GM23338 (cell line): ENCODE measurements around the gene DZIP1.

Experiments
- EZH2 ChIP-seq: fragments of 200-600 bp; sonication (generic); IDR thresholded peaks from one replicate; pipeline ENCODE4 v1.8.0; 2017; ENCODE audit warnings: antibody characterized with exemption, mild to moderate bottlenecking, low read depth; ENCODE audit not compliant: unreplicated experiment
- EZH2phosphoT487 ChIP-seq: fragments of 200-600 bp; sonication (generic); IDR thresholded peaks from one replicate; pipeline ENCODE4 v1.8.1; 2018; ENCODE audit warnings: antibody characterized with exemption; ENCODE audit not compliant: unreplicated experiment
- NANOG ChIP-seq: IDR thresholded peaks from 2 replicates; pipeline ENCODE4 v1.6.1; 2016; ENCODE audit warnings: antibody characterized with exemption, borderline replicate concordance
- POLR2AphosphoS5 ChIP-seq: IDR thresholded peaks from 2 replicates; pipeline ENCODE4 v1.6.1; 2016; ENCODE audit warnings: antibody characterized with exemption, low read depth
- REST ChIP-seq: IDR thresholded peaks from one replicate; pipeline ENCODE4 v1.6.1; 2018; ENCODE audit warnings: antibody characterized with exemption; ENCODE audit not compliant: unreplicated experiment
- ZNF331 ChIP-seq: fragments of 250-450 bp; sonication (Bioruptor Pico); IDR thresholded peaks from 2 replicates; pipeline ENCODE4 v1.5.0; 2020; ENCODE audit warnings: low read depth, mild to moderate bottlenecking, moderate library complexity
- TF ChIP-seq, protein P1 (sequence below), 2 experiments: fragments of 200-600 bp in 1 of 2; sonication (generic) in 1 of 2; conservative IDR thresholded peaks; 2 replicates each; pipeline versions ENCODE4 v1.5.1 to v1.6.1; 2016 to 2017; ENCODE audit warnings: antibody characterized with exemption in 2 of 2, low read depth in 2 of 2, mild to moderate bottlenecking in 2 of 2, moderate library complexity in 1 of 2

- TF ChIP-seq, protein P1, sequence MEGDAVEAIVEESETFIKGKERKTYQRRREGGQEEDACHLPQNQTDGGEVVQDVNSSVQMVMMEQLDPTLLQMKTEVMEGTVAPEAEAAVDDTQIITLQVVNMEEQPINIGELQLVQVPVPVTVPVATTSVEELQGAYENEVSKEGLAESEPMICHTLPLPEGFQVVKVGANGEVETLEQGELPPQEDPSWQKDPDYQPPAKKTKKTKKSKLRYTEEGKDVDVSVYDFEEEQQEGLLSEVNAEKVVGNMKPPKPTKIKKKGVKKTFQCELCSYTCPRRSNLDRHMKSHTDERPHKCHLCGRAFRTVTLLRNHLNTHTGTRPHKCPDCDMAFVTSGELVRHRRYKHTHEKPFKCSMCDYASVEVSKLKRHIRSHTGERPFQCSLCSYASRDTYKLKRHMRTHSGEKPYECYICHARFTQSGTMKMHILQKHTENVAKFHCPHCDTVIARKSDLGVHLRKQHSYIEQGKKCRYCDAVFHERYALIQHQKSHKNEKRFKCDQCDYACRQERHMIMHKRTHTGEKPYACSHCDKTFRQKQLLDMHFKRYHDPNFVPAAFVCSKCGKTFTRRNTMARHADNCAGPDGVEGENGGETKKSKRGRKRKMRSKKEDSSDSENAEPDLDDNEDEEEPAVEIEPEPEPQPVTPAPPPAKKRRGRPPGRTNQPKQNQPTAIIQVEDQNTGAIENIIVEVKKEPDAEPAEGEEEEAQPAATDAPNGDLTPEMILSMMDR (conservative IDR thresholded peaks at IDR 0.05; ENCODE audit: low read depth in 2 of 2), result no peak
- no peak for TF ChIP-seq EZH2
- no peak for TF ChIP-seq ZNF331
- TF ChIP-seq EZH2phosphoT487, result no peak
- no peak for TF ChIP-seq POLR2AphosphoS5
- TF ChIP-seq REST, result no peak
- no peak for TF ChIP-seq NANOG
These were observed 85.4 kb downstream of the DZIP1 start for GRCh38 chr13:95559100-95559499.
